NT2/D1 (cell line): ENCODE results near the gene MALSU1.

ENCODE experiments used
- SUZ12 ChIP-seq: IDR thresholded peaks from 2 replicates; pipeline ENCODE4 v1.6.1; 2011; ENCODE audit not compliant: insufficient read length, insufficient read depth; ENCODE audit errors: extremely low read depth
- YY1 ChIP-seq: IDR thresholded peaks from 2 replicates; pipeline ENCODE4 v1.6.1; 2011; ENCODE audit not compliant: insufficient read length, insufficient read depth
- ZNF274 ChIP-seq: IDR thresholded peaks from 2 replicates; pipeline ENCODE4 v1.6.1; 2011; ENCODE audit warnings: mild to moderate bottlenecking, low read depth, low read length

DNA sequence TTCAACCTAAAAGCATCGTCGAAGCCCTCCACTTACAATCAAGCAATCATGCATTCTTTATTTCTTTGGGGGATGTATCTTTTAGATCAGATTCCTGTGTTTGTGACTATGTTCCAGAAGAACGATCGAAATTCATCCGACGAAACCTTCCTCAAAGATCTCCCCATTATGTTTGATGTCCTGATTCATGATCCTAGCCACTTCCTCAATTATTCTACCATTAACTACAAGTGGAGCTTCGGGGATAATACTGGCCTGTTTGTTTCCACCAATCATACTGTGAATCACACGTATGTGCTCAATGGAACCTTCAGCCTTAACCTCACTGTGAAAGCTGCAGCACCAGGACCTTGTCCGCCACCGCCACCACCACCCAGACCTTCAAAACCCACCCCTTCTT is 38.8 kb upstream of the MALSU1 start:
- TF ChIP-seq YY1 (no peak), ZNF274 (no peak), SUZ12 (no peak)
